HuH-7.5 (cell line): ENCODE measurements around the gene AMN.

ENCODE experiments used
- DNase-seq: peaks from one replicate; pipeline ENCODE4 v3.0.0; 2011; ENCODE audit warnings: low spot score

The AMN gene

DNA sequence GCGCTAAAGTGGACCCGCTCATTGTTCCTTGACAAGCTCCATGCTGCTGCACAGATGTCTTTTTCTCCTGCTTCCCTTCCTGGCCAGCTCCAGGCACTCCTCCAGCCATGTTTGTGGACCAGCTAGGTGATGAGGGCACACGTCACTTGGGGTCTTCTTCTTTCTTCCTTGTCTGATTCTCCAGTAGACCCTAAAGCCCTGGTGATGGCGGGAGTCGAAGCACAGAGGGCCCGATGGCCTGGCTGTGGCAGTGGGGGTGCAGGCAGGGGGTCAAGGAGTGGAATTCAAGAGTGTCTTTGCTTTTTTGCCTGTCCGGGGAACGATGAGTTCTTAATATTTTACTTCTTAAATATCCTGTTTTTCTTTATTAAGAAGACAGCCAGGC, 23.0 kb upstream of the AMN start:
- DNase-seq = no peak

DNA sequence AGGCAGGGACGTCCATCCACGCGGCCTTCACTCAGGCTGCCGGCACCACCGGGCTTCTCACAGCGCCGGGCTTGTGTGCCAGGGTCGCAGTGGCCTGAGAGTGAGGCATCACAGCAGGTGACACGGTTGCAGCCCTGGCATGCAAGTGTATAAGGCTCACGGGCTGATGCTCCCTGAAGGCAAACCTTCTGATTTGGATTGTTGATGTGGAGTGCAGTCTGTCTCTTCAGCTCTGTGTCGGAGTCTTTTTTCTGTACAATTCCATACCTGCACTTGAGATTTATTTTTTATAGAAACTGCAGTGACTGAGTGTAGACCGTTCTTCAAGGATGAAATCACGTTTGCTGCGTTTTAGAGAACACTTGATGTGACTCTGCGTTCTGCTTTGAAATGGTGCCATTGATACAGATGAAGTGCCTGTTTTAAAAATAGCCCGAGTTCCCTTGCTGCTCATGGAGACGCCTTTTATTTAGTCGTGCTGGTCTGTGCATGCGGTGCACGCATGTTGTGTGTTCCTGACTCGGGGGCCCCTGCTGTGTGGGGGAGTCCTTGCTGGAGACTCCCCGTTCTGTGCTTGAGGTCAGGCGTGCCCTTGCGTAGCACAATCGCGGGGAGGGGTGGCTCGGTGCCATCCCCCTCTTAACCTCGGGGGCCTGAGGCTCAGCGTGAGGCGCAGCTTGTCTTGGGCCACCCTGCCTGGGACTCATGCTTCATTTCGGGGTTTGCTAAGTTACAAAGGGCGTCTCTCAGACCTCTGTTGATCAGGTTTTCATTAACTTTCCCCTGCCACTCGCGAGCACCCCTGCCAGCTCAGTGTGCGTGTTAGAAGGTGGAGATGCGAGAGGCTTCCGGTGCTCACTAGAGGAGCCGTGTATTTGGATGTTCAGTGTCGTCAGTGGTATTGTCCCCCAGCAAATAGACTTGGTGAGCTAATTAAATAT, 21.6 kb upstream of the AMN start:
- no peak for DNase-seq

DNA sequence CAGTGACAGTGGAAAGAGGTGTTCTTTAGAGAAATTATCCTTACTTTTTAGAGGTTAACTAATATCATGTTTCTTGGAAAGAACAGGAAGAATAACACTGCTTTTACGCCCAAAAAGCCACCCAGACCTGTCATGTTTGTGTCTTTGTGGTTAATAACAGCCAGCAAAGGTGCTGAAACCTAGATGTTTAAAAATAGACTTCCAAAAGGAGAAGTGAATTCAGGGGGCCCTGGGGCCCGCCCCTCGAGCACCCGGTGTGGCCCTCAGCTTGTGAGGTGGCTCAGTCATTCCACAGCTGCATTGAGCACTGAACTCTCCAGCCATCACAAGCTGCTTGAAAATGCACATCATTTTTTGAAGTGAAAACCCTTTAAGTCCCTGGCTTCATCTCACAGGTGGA, 20.8 kb upstream of the AMN start:
- no peak for DNase-seq

DNA sequence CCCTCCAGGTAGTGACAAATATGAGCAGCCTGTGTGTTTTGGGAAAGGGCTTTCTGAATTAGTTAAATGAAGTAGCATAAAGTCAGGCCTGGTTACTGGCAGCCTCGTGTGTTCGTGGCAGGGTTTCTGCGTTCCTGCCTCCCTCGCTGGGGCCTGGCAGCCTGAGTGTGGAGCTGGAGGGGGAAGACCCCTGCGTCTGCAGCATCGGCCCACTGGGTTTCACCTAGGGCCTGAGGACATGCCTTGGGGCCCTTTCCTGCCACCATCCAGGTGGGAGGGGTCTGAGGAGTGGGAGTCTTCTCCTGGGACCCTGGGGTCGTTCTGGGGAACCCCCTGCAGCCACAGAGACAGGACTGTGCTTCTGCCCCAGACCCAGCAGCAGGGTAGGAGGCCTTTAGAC, 20.4 kb upstream of the AMN start:
- DNase-seq = no peak

DNA sequence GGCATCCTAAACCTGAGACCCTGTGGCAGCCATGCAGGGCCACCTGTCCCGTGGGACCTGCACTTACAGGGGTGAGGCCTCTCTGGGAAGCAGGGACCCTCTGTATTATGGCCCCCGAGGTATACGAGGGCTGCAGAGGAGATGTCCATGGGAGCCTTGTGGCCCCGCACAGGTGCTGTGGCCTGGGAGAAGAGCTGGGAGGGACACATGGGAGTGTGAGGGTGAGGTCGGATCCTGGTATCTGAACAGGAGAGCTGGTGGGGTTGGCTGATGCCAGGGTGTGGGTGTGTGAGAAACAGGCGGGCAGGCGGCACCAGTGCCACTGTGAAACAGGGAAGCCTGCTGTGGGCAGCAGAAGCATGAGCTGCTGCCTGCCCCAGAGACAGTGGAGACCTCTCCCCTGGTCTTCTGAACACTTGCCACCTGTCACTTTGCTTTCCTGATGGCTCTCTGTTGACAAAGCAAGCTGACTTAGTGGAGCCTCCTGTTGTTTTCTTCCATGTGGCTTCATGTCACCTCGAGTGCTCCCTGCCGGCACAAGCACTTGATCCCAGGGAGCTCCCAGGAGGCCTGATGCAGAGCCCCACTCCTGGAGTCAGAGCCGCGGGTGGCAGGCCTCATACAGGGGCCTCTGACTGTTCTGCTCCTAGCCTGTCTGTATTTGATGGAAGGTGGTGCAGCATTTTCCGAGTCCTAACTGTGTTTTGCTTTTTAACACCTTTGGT, 19.8 kb upstream of the AMN start:
- DNase-seq = no peak

DNA sequence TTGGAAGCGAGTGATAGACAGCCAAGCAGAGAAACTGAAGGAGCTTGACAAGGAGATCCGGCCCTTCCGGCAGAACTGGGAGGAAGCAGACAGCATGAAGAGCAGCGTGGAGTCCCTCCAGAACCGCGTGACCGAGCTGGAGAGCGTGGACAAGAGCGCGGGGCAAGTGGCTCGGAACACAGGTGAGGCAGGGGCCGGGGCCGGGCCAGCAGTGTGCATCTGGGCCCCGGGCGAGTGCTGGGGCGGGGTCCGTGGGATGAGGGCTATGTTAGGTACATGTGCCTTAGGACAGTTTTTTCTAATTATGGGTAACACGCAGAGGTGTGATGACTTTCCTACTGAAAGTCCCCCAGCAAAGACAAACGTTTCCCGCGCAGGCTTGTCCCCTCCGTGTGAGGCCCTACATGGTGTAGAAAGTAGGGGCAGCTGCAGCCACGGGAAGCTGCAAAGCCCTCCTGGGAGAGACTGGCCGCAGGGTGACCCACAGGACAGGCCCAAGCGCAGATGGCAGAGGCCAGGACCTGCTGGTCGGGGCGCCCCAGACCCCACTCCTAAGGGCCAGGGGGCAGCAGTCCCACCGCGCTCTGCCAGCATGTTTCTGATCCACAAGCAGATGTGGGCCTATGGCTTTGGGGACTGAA, 19.1 kb upstream of the AMN start:
- DNase-seq = no peak

DNA sequence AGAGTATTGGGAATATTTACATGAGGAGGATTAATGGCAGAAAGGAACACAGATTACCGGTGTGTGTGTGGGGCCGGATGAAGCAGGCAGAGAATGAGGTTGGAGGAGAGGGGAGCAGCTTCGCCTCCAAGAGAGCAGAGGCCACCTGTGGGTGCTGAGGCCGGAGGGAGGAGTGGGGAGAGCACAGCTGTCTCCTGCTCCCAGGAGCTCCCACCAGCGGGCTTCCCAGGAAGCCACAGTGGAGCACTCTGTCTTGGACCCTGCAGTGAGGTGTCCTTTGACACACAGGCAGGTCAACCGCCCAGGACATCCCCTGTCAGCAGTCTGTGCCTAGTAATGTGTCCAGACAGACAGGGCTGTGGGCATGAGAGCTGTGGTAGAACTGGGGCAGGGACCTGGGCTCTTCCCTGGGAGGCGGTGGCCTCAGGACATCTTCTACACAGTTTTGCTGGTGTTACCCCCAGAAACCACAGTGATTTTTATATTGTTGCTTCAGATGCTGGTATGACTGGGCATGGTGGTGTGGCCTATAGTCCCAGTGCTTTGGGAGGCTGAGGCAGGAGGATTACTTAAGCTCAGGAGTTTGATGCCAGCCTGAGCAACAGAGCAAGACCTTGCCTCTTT, 18.5 kb upstream of the AMN start:
- DNase-seq = no peak

DNA sequence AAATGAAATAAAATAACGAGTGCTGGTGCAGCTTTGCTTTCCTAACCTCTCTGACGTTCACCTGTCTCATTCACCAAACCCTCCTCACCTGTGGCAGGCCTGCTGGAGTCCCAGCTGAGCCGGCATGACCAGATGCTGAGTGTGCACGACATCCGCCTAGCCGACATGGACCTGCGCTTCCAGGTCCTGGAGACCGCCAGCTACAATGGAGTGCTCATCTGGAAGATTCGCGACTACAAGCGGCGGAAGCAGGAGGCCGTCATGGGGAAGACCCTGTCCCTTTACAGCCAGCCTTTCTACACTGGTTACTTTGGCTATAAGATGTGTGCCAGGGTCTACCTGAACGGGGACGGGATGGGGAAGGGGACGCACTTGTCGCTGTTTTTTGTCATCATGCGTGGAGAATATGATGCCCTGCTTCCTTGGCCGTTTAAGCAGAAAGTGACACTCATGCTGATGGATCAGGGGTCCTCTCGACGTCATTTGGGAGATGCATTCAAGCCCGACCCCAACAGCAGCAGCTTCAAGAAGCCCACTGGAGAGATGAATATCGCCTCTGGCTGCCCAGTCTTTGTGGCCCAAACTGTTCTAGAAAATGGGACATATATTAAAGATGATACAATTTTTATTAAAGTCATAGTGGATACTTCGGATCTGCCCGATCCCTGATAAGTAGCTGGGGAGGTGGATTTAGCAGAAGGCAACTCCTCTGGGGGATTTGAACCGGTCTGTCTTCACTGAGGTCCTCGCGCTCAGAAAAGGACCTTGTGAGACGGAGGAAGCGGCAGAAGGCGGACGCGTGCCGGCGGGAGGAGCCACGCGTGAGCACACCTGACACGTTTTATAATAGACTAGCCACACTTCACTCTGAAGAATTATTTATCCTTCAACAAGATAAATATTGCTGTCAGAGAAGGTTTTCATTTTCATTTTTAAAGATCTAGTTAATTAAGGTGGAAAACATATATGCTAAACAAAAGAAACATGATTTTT, 17.1 kb upstream of the AMN start:
- DNase-seq = no peak

DNA sequence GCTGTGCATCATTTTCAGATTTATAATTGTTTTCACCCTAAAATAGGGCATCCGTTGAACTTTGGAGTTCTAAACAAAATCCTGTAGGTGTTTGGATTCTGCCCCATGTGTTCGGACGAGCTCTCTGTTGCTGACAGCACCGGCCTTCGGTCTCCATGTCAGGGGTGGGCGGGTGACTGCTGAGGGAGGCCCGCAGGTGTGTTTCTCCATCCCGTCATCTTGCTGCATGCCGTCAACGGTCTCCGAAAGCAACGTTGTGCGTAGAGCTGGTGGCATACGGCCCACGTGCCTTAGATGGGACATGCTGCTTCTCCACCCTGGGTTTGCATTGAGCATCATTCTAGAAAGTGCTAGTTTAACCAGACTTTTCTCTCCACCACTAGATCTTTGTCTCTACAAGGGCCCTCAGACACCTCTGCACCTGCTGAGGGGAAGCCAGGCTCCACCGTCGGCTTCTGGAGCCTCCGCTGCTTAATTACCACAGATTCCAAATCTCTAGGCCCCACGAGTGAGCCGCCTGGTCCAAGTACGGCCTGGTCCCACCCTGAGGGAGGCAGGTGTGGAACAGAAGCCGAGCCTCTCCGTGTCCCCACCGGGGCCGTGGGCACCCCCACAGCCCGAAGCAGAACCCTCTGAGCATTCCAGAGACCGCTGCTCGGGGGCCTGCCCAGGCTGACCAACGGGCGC, 15.7 kb upstream of the AMN start:
- no peak for DNase-seq

DNA sequence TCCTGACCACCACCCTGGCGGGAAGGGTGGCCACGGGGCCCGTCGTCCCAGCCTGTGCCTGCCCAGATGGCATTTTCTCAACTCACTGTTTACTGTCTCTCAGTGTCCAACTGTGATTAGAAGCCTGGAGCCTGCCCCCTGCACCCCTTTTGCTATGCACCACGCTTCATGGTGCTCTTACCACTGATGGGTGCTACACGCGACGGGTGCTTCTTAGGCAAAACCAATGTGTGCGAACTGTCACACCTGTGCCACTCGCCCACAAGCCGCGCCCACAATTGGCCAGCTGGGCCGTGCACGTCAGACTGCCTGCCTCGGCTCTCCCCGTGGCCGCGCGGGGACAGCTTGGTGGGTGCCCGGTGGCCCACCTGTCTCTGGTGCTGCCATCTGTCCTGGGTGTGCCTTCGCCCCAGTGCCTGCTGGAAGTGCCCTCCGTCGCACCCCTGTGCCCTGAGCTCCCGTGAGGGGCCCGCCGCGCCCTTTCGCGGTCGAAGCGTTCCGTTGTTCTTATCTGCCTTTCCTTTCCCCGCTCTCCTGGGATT, 15.1 kb upstream of the AMN start:
- no peak for DNase-seq

DNA sequence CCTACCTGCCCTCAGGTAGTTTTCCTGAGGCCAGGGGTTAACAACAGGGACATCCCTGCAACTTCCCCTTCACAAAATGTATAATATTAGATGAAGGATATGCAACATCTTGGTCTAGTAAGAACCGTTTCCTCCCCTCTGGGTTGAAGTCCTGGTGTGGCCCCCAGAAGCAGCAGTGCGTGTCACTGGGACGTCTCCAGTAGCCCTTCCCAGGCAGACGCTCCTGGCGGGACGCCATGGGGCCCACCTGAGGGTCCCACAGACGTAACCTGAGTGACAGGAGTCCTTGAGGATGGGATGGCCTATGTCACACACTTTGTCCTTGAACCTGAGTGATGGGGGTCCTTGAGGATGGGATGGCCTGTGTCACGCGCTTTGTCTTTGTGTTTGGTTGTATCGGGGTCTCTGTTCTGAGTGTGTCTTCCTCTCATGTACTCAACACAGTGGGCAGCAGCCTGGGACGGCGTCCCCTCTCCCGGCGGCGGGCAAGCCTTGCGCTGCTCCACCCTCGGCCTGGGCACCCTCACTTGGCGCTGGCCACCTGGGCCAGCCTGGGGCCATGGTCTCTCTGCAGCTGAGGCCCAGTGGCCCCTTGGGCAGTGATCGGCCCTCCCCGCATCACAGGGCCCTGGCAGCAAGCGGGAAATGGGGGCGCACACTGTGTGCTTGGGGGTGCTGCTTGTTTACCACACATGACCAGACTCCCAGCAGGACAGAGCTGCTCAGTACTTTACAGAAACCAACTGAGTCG, 14.3 kb upstream of the AMN start:
- DNase-seq = no peak

DNA sequence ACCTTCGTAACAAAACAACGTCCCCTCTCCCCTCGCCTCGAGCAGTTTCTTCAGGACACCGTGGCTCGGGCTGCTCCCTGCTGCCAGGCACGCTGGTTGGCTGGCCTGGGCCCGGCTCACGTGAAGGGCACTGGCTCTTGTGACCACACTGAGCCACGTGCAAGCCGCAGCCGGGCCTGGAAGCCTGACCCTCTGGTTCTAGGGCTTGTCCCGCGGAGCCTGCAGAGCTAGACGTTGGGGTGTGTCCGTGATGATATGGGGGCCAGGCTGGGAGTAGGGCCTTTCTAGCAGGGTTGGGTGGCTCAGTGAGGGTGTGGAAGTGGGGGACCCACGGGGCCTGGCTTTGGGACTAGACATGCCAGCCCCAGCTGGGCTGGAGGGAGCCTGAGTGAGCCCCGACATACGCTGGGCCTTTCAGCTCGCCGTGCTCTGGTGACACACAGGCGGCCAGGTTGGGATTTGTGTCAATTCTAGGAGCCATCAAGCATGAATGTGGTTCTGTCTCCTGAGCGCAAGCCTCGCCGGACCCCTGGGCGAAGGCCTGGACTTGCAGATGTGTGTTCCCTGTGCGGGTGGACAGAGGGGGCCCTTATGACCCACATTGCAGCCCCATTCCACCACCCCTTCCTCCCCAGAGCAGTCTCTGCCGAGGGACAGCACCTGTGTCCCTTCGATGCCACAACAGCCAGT, 13.6 kb upstream of the AMN start:
- no peak for DNase-seq

DNA sequence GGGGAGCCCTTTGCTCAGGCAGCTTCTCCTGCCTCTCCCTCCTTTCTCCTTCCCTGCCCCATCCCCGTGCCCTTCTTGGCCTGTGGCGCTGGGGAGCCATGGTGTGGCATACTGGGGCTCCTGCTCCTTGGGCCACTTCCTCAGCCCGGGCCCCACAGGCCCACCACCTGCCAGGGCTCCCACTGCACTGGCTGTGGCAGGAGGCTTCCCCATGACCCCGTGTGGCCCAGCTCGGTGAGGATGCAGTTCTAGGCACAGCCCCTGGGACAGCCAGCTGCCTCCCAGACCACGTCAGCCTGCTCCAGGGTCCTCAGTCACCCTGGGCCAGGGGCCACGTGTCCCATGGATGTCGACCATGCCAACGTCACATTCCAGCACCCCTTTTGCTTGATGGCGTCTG, 13.0 kb upstream of the AMN start:
- no peak for DNase-seq

DNA sequence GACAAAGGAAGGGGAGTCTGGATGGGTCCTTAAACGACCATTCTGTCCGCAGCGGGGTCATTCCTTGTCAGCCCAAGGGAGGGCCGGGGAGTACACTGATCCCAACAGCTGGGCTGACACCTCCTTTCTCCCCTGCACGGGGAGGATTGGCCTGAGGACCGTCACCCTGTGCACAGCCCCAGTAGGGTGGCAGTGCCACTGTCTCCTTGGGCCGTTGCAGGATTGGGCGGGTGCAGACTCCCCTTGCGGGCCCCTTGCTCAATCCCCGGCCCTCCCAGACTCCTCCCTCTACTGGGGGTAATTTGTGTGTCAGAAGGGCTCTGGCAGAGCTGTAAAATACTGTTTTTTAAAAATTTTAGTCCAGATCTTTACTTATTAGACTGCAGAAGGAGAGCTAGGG, 12.6 kb upstream of the AMN start:
- no peak for DNase-seq

DNA sequence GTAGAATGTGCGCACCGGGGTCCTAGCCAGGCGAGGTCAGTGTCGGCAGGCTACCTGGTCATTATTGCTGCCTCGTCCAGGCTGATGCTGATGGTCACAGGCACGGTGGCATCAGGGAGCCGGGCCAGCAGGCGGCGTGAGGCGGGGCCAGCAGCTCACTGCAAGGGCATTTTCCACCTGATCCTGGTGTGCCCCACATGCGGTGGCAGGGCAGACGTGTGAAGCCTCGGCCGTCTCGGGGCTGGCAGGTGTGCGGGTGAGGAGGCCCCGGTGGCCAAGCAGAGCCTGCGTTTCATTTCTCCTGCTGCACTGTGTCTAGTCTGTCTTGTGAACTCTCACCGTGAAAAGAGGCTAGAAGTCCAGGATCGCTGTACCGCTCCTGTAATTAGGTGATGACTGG, 12.0 kb upstream of the AMN start:
- DNase-seq = no peak

DNA sequence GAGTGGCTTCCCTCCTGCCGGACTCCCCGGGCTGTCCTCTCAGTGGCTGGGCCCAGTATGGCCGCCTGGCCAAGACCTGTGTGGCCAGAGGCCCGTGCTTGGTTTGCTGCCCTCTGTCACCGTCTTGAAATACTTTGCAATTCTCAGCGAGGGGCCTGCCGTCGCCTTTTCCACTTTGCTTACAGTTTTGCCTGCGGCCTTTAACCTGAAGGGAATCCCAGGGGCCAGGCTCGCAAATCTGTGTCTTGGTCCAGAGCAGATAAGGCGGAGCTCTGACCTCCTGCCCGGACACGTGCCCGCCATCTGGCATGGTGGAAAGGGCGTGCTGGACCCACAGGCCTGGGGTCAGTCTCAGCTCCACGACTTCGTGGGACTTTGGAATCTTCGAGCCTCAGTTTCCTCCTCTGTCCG, 10.9 kb upstream of the AMN start:
- DNase-seq = no peak

DNA sequence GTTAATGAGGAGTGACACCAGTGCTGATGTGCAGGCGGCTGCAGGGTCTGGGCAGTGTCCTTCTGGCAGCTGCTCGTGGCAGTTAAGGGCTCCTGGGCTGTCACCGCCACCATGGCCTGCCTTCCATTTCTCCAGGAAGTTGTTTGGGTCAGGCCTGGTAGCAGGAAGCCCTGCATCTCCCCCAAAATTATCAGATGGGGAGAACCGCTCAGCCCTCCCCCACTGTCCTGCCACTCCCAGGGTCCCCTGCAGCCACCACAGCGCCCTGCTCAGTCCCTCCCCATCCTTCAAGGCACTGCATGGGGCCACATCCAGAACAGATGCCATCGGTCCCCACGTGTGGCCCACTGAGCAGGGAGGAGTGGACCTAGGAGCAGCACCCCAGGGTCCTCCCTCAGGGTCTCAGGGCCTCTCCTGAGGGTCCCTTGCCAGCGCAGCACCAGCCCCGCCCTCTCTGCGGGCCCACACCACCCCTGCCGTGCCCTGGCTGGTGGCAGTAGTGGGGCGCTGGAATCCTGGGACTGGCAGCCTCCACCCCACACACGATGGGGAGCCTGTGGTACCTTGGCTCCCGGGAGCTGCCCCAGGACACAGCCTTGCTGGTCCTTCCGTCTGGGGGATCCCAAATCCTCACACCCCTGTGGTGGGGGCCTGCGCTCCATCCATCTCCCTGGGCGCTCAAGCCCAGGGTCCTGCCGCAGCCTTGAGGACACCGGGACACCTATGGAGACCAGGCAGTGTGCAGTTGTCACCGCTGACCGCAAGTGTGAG, 10.3 kb upstream of the AMN start:
- DNase-seq = no peak
